ENCODE results near the gene PEPD. TPM values are rescaled to one million over a fixed set of nuclear protein-coding genes. Genes with fewer than 3 reads are reported as not detected.

PEPD gene
- total RNA-seq, 1 experiment from 2014 or later, result 74.5 TPM

DNA sequence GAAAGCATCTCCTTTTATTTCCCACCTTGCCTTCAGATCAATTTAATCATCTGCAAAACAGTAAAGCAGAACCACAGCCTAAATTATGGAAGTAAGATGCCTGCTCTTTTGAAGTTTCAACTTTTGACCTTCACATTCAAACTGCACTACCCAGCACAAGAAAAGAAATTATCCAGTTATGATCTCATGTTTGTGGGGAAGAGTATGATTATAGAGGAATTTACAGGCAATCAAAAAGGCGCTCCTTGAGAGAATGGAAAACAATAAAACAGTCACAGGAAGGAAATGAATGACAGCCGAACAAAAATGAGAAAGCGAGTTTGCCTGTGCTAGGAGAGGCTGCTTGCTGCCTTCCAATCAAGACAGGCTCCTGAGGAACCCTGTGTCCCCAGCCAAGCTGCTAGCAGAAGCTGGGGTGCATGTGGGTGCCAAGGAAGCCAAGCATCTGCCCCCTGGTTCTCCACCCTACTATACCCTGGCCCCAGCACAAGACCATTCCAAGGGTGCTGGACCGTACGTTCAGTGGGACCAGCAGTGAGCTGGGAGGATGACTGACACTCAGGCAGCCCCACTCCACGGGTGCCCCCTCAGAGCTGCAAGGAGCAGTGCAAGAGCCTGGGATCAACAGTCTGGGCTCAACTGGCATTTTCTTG lies 47.8 kb downstream of the PEPD start:
- DNase-seq (ENCODE audit: low read depth), result peak; percentile 13

DNA sequence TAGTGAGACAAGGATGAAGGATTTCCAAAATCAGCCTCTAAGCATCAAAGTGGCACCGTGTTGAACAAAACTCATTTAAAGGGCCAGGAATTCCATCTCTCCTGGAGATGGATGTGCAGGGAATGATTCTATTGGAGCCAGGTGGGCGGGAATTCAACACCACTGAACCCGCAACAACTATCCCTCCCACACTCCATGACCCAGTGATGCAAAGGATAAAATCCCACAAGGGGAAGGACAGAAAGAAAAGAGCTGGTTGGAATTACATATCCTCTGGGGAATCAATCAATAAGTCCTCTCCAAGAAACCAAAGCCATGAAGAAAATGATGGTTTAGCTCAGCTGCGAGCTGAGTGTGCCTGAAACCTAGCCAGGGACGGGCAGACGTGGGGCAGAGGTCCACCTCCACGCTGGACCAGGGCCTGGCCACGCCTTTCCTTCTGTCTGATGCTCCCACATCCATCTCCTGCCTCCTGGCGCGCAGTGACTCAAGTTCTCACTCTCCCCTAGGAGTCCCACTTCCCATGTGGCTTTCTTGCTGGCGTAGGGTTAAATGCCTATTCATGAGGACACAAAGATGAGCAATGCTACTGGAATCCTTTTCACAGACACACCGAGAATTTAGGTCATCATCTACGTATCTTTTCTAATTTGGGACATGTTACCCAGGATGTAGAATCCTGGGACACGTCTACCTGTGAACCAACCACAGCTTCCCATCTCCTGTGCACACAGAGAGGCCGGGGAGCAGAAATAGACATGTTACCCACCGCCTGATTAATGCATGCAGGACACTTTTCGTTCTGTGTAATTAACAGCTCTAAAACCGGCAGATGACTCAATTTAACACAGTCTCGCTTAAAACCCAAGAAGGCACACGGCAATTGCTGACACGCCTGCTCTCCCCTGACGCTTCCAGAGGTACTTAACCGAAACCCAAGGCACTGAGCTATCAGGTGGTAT lies 48.6 kb downstream of the PEPD start:
- peak; percentile 83 for DNase-seq (ENCODE audit: low read depth)

DNA sequence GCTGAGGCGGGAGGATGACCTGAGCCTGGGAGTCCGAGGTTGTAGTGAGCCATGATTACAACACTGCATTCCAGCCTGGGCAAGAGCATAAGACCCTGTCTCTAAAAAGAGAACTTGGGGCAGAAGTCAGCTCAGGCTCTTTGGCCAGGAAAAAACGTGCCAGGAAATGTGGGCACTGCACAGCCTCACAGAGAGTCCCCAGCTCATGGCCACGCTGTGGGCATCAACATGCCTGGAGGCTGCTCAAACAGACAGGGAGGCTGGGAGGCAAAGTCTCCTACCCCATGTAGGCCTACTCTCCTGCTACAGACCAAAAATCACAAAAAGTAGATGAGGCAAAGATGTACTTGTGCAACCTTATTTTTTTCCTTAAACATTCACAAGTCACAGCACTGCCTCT lies 49.4 kb downstream of the PEPD start:
- no peak for DNase-seq (ENCODE audit: low read depth)

DNA sequence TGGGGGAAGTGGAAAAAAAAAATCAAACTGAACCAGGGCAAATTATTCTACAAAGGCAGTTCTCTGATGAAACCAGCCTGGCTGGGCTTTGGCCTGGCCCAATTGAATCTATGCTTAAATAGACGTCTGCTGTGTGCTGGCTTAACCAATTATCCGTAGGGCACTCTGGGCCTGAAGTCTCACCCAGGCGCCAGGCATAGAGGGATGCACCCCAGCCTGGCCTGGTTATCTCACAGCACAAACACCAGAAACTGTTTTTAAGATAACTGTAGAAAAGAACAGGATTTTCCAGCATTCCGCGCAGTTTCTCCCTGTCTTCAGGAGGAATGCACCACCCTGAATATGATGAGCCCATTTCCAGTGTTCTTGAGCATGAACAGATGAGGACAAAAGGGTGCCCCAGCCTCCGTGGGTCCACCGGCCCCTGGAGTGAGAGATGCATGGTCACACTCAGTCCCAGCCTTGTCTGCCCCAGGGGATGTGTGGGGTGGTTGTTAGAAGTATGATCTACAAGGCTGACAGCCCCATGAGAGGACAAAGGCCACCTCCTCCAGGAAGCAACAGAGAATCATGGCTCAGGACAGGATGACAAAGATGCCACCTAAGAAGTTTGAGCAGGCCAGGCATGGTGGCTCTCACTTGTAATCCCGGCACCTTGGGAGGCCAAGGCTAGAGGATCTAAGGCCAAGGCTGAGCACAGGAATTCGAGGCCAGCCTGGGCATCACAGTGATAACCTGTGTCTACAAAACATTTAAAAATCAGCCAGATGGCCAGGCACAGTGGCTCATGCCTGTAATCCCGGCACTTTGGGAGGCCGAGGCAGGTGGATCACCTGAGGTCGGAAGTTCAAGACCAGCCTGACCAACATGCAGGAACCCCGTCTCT lies 50.2 kb downstream of the PEPD start:
- DNase-seq (ENCODE audit: low read depth), result no peak

DNA sequence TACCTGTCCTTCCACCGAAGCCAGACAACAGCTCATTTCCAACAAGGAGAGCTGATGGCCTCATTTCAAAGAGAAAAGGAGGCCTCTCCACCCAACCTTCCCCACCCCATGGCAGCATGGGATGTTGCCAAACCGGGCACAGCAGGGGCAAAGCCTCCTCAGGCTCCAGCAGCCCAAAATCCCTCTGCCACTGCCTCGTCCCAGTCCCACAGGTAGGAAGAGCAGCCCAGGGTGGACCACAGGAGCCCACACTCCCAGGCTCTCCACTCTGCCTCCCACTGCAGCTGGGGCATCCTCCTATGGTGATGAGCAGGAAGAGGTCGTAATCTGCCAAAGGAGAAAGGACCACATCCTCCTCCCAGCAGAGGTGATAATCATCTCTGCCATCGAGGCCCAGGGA lies 50.9 kb downstream of the PEPD start:
- no peak for DNase-seq (ENCODE audit: low read depth)

DNA sequence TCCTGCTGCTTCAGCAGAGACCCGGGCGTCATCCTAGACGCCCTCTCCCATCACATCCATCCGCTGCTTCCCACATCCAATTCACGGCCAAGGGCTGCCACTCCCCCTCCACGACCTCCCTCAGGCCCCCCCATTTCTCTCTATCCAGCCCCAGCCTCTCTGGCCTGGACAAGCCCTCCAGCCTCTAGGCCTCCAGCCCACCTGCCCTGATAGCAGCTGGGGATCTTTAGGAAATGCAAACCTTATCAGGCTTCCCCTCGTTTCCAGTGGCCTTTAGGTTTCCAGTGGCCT lies 51.6 kb downstream of the PEPD start:
- no peak for DNase-seq (ENCODE audit: low read depth)

DNA sequence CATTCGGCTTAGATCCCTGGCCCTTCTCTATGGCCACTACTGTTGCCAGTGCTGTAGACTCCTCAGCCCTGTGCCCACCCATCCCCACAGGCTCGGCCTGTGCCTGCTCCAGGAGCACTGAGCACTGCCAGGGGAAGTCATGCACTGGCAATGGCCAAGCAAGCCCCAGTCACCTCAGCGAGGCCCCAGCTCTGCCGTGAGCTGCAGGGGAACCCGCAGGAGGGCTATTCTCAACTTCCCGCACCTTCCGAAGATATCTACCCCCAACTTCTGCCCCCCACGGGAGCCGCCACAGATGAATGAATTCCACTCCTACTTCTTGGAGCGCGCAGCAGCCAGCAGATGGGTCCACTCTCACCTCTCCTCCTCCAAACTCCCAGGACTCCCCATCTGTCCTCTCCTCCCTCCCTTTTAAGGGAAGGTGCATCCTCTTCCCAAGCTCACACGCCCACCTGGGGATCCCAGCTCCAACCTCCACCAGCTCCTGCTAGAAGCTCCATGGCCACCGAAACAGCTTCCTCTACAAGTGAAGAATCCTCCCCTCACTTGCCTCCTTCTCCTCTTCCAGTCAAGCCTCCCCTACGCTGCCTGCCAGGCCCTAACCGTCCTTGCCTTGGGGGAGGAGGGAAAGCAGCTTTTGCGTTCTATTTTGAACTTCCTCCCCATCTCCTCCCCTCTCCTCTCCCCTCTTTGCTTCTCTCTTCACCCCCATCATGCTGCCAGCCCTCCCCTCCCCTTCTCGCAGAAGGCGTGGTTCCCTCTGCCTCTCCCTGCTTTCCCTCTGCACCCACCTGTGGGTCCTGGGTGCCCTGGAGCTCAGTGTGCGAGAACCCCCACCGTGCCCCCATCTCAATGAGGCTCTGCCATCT lies 52.2 kb downstream of the PEPD start:
- DNase-seq (ENCODE audit: low read depth), result no peak

DNA sequence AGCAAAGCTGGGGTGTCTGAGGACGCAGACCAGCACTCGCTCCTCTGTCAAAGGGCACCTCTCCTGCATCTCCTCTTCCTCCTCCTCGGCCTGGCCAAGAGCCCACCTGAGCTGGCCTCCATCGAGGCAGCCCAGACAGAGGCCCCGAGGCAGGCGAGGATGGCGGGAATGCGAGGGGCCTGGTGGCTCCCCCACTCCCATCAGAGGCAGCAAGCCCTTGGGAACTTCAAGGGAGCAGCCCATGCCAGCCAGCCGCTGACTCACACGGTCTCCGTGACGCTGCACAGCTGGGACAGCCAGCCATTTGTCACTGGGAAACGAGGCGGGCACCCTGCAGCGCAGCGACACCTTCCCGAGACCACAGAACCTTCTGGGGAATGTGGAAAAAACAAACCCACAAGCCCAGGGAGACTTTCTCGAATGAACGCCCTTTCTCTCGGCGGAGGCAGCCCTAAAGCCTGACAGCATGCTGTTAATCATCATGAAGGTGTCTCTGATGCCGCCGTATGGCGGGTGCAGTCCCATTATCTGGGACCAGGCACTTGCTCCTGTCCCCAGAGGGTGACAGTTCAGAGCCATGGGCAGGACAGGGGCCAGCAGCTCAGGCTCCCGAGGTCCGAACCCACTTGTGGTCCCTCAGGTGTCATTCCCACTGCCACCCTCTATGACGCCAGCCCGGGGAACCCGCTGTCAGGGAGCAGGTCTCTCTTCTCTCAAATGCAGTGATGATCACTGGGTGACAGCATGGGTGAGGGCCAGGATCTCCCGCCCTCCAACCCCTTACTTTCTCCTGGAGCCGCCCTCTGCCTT lies 53.0 kb downstream of the PEPD start:
- DNase-seq (ENCODE audit: low read depth), result no peak

DNA sequence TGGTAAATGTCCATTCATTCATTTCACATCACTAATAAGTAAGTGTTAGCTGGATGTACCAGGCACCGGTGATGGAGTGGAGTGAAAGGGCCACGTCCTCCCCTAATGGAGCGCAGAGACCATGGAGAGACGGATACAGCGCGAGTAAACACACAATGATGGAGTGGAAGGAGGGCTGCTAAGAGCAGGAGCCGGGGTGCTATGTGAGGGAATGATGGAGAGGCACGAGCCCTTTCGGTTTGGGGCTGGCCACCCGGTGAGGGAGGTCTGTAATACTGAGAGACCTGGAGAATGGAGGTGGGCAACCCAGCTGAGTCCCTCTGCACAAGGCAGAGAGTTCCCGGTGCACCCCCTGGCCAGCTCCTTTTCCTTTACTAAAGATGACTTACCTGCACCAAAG lies 53.7 kb downstream of the PEPD start:
- DNase-seq (ENCODE audit: low read depth), result no peak

DNA sequence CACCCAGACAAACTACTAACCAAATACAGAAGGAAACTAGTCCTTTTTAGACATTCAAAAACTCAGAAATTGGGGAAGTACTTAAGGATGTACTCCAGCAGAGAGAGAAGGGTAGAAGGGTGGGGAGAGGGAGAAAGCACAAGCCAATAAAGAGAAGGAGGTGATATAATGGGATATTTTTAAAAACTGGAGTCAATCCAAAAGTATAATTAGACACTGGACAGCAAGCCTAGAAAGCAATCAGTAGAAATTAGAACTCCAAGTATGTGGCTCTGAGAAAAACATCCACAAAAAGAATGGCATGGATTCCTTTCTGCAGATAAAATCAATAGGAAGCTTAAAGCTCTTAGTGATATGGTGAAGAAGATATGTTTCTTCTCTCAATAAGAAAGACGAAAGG lies 55.8 kb downstream of the PEPD start:
- no peak for DNase-seq (ENCODE audit: low read depth)

DNA sequence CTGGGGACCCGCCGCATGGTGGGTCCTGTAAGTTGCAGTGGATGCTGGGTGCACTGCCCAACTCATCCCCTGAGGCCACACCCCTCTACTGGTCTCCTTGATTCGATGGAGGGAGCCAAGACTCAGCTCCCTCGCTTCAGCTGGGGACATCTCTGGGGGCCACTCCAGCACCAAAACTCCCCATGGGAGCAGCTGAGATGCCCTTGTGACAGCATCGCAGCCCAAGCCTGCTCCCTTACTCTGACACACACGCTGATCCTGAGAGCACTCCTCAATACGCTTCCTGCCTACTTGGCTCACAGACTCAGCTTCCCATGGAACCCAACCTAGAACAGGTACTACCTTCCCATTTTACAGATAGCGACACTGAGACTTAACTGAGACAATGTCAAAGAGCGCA lies 56.2 kb downstream of the PEPD start:
- DNase-seq (ENCODE audit: low read depth), result no peak

DNA sequence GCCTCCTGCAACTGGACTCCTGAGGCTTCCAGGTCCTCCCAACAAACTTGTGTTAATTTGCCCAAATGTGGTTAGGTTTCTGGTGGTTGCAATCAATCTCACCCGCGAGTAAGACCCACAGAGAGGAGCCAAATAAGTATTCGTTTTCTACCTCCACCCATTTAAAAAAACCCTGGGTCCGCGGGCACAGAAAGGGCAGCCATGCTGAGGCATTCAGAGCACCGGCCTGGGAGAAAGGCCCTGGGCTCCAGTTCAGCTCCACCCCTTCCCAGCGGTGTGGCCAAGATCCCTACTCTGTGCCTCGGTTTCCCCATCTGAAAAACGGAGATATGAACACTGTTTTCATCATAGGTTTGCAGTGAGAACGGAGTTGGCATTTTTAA lies 56.9 kb downstream of the PEPD start:
- no peak for DNase-seq (ENCODE audit: low read depth)

DNA sequence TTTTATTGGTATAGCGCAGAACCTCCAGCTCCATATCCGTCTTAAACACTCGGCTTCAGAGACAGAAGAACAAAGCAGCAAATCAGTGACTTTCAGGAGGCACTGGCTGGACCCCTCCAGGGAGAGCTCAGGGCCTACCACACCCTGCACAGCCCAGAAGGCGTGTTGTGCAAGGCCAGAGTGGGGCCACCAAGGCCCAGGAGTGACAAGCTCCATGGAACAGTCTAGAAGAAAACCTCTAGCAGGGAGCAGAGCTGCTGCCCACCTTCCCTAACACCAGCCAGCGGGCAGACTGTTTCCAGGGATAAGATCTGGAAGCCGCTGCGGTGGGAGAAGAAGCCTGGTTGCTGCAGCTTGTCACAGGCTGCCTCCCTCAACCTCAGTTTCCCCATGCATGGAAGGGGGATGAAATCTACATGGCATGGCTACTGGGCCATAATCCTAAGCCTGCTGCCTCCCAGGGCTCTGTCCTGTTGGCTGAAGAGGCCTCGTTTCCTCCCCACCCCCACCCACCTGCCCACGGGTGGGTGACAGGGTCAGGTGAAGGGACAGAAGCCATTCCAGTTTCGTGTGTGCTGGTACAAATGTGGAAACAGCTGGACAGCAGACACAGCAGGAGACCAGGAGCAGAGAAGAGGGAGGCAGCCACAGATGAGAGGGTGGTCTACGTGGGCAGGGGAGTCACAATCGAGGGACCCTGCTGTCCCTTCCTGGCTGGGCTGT lies 57.4 kb downstream of the PEPD start:
- DNase-seq (ENCODE audit: low read depth), result no peak

DNA sequence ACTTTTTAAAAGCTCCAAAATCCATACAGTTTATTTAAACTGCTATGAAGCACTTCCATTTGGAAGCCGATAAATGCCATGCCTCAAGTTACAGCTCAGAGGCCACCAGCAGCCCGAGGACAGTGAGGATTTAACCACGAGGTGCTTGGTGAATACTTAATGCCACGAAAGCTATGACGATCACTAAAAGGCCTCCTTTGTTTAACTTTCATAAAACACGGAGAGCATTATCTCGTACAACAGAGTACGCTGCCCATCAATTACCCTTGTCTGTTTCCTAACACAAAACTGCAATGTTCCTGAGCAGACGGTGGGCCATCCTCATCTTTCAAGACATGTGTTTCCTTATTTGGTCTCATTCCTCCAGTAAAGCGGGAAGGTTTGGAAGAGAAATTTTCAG lies 58.4 kb downstream of the PEPD start:
- no peak for DNase-seq (ENCODE audit: low read depth)

DNA sequence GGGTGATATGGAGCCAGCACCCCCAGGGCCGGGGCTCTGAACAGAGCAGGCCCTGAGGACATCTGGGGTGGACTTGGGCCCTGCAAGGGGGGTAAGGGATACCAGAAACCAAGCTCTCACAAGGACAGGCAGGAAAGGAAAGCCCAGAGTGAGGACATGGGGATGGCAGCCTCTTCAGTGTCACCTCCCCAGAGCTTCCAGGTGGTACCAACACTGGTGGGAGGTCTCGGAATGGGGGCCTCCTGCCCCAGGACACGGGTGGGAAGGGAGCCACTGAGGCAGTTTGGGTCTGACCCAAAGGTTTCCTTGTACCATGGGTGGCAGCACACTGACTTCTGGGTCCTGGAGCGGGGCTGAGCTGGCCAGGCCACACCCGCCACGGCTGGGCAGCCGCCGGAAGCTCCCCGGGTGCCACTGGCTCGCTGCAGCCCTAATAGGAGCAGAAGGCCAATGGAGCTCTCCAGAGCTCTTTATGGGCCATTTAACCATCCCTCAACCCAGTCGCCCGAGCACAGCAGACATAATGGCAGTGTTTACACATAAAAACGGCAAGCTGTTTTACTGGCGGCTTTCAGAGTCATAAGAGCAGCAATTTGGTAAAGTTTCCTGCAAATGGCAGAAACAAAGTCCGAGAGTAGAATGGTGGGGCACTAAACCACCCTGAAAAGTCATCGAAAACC lies 59.3 kb downstream of the PEPD start:
- no peak for DNase-seq (ENCODE audit: low read depth)

DNA sequence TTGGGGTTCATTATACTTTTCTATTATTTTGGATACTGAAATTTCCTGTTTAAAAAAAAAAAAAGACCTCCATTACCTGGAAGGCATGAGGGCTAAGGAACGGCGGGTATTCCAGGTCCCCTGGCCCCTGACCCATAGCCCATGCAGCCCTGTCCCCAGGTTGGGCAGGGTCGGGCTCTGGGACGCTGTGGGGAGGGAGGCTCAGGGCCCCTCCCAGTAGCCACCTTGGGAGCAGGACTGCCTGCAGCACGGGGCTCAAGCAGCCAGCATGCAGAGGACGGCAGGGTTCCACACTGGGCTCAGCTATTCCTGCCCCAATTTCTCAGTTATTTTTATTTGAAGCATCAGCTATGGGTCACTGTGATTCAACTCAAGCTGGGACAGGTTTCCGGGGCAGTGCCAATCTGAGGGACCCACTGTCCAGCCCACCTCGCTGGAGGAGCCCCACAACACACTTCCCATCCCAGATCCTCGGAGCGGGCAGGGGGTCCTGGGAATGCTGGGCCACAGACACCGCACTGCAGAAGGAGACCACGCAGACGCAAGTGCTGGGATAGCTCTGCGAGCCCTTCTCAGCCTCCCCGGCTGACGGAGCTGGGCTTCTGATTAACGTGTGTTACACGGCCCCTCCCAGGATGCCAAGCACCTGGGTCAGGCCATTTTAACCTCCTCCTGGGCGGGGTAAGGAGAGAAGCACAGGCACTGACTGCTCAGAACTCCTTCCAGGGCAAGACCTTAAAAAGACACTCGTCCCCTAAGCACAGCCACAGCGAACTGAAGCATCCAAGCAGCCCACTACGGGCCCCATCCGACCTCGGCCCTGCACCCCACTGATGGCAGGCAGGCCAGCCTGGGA lies 60.1 kb downstream of the PEPD start:
- DNase-seq (ENCODE audit: low read depth), result no peak

DNA sequence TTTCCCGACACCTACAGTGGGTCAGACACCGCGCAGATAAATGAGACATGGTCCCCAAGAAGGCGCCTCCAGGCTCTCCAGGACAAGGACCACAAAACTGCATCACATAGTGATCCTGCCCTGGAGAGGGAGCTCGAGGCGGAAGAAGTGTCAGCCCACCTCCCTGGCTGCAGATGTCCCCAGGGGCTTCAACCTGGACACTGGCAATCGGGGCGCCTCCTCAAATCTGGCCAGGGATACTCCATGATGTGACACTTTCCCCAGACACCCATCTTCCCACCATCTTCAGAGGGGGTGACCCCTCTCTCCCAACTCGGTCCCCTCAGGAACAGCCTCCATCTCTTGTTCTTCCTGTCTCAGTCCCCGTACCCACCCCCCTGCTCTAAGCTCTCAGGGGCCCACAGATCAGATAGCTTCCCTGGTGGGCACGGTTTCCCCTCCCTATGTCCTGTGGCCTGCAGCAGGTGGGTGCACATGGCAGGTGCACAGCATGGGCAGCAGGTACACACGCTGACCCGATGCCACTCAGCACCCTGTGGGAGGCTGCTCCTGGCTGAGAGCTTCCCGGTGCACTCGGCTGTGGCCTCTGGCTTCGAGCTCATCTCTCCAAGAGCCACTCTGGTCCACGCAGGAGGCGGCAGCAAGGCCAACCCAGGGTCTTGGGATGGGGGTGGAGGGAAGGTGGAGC lies 61.2 kb downstream of the PEPD start:
- no peak for DNase-seq (ENCODE audit: low read depth)
